ENCODE results near the gene CXXC5. TPM values are rescaled to one million over a fixed set of nuclear protein-coding genes. Genes with fewer than 3 reads are reported as not detected.

Gene CXXC5
- total and polyA plus RNA-seq, 9 of the 15 experiments (the other 6 are each of a cell fraction or from before 2014, with no cell fraction given): 1.9 to 123 (median 45.8) TPM

GRCh38 chr5:139710319-139711066 lies 62.3 kb downstream of the CXXC5 start (continued):
- TF ChIP-seq CTBP1 (IDR thresholded peaks at IDR 0.05; ENCODE audit: borderline replicate concordance): no peak
- TF ChIP-seq HMG20A (CRISPR knock-in tag; conservative IDR thresholded peaks at IDR 0.05): no peak
- TF ChIP-seq HNRNPK (IDR thresholded peaks at IDR 0.05; ENCODE audit: low read depth, low read length, poor library complexity, severe bottlenecking): no peak
- TF ChIP-seq ZNF280A (IDR thresholded peaks at IDR 0.05; ENCODE audit: low read depth, partially characterized antibody): no peak
- TF ChIP-seq MEF2A (IDR thresholded peaks at IDR 0.05; ENCODE audit: control insufficient read depth, low read depth, low read length): 0 out of 2 replicates have a peak, but pooled peaks have one; percentile 19
- TF ChIP-seq AFF1 (IDR thresholded peaks at IDR 0.05; ENCODE audit: low read depth in 1 of 2, partially characterized antibody in 2 of 2): no peak
- TF ChIP-seq CSDE1 (IDR thresholded peaks at IDR 0.05): no peak
- TF ChIP-seq TCF15 (CRISPR knock-in tag; IDR thresholded peaks at IDR 0.05): no peak
- TF ChIP-seq ZNF280B (CRISPR knock-in tag; IDR thresholded peaks at IDR 0.05): no peak
- TF ChIP-seq E4F1 (CRISPR knock-in tag; IDR thresholded peaks at IDR 0.05; ENCODE audit: borderline replicate concordance): no peak
- no peak for TF ChIP-seq SFPQ (IDR thresholded peaks at IDR 0.05; ENCODE audit: low read depth, low read length)
- no peak for TF ChIP-seq HNRNPH1 (optimal IDR thresholded peaks at IDR 0.05; ENCODE audit: low read depth, low read length)
- no peak for TF ChIP-seq ZNF124 (CRISPR knock-in tag; IDR thresholded peaks at IDR 0.05)

Measured in K562 (cell line).